VCaP (cell line): Measurements from ENCODE around the gene ARPC4.

Experiments
- H3K27ac ChIP-seq: fragments of 450-650 bp; 2 replicates; pipeline ENCODE4 v1.5.1; 2017
- CTCF ChIP-seq: fragments of 450-650 bp; conservative IDR thresholded peaks from 2 replicates; pipeline ENCODE4 v1.5.1; 2017; ENCODE audit warnings: mild to moderate bottlenecking, moderate library complexity

ARPC4 gene

GRCh38 chr3:9855594-9855993 is 62.7 kb downstream of the ARPC4 start:
- H3K27ac ChIP-seq: no peak overlapping the region
- no peak for TF ChIP-seq CTCF
